Activated T-cell treated with anti-CD3 and anti-CD28 coated beads, Interleukin-2, amount 50 U/mL, for 24 hours (primary cell): ENCODE measurements around the gene PTAR1.

Source experiments
- DNase-seq: peaks from one replicate; pipeline ENCODE4 v3.0.0-alpha.2; 2020
- H3K27ac Mint-ChIP-seq: 2 replicates; pipeline ENCODE4 v1.8.0; 2020; ENCODE audit warnings: mild to moderate bottlenecking, mixed read lengths
- H3K27me3 Mint-ChIP-seq: 2 replicates; pipeline ENCODE4 v1.8.0; 2020; ENCODE audit warnings: mixed read lengths
- H3K36me3 Mint-ChIP-seq: 2 replicates; pipeline ENCODE4 v1.8.0; 2020; ENCODE audit warnings: low read depth, mixed read lengths
- H3K4me1 Mint-ChIP-seq: 2 replicates; pipeline ENCODE4 v1.8.0; 2020; ENCODE audit warnings: low read depth, mixed read lengths
- H3K4me3 Mint-ChIP-seq: 2 replicates; pipeline ENCODE4 v1.8.0; 2020; ENCODE audit warnings: mild to moderate bottlenecking, moderate library complexity, mixed read lengths
- H3K9me3 Mint-ChIP-seq: 2 replicates; pipeline ENCODE4 v1.8.0; 2020; ENCODE audit warnings: mixed read lengths

The PTAR1 gene

DNA sequence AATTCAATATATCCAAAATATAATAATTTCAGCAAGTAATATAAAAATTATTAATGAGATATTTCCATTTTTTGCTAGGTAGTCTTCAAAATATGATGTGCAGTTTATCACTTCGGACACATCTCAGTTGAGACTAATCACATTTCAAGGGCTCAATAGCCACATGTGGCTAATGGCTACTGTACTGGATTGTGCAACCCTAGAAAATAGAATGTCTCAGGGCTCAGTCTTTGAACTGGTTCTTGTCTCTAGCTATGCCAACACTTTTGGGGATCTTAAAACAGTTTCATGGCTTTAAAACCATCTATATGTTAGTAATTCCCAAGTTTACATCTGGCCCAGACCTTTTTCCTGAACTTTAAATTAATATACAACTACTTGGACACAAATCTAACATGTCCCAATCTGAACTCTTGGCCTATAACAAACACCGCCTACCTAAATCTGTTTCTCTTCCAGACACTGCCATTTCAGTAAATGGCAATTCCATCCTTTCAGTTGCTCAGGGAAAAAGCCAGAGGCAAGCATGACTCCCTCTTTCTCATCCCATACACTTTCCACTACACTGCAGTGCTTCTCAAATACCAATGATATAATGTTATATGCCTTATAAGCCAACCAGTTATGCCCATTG is 18.8 kb downstream of the PTAR1 start:
- H3K4me3 Mint-ChIP-seq, result no peak overlapping the region
- H3K9me3 Mint-ChIP-seq, result no peaks in the 10 kb centered on the region
- peaks cover 80% of the 10 kb centered on the region for H3K36me3 Mint-ChIP-seq
- H3K27me3 Mint-ChIP-seq, result no peaks in the 10 kb centered on the region
- DNase-seq, result no peak
- no peak overlapping the region for H3K27ac Mint-ChIP-seq
- H3K4me1 Mint-ChIP-seq, result peaks cover 16% of the 10 kb centered on the region

DNA sequence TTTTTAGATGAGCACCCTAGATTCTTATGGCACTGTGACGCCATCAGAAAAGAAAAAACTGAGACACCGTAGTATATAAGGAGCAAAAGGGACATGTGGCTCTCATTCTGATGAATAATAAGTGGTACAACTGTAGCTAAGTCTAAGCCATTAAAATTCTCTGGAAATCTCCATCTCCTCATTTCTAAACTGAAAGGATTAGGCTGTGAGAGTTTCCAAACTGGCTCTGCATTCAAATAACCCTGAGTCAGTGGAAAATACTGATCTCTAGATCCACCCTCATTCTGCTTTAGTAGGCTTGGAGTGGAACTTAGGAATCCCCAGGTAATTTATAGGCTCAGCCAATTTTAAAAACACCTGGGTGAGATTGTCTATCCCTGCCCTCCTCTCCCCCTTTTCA is 28.5 kb downstream of the PTAR1 start:
- H3K36me3 Mint-ChIP-seq, result peaks cover 74% of the 10 kb centered on the region
- no peaks in the 10 kb centered on the region for H3K9me3 Mint-ChIP-seq
- DNase-seq, result no peak
- peak overlapping the region; percentile 70 for H3K27ac Mint-ChIP-seq
- no peaks in the 10 kb centered on the region for H3K27me3 Mint-ChIP-seq
- no peak overlapping the region for H3K4me3 Mint-ChIP-seq
- peaks cover 28% of the 10 kb centered on the region for H3K4me1 Mint-ChIP-seq

DNA sequence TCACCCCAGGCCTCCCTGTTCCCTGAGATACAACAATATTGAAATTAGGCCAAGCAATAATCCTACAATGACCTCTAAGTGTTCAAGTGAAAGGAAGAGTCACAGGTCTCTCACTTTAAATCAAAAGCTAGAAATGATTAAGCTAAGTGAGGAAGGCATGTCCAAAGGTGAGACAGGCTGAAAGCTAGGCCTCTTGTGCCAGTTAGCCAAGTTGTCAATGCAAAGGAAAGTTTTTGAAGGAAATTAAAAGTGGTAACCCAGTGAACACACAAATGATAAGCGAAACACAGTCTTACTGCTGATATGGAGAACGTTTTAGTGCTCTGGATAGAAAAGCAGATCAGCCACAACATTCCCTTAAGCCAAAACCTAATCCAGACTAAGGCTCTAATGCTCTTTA is 39.8 kb downstream of the PTAR1 start:
- Mint-ChIP-seq H3K4me1 (no peaks in the 10 kb centered on the region), H3K4me3 (no peak overlapping the region), H3K9me3 (no peaks in the 10 kb centered on the region), H3K36me3 (peaks cover 90% of the 10 kb centered on the region), H3K27me3 (no peaks in the 10 kb centered on the region), H3K27ac (peak overlapping the region; percentile 31)
- no peak for DNase-seq

DNA sequence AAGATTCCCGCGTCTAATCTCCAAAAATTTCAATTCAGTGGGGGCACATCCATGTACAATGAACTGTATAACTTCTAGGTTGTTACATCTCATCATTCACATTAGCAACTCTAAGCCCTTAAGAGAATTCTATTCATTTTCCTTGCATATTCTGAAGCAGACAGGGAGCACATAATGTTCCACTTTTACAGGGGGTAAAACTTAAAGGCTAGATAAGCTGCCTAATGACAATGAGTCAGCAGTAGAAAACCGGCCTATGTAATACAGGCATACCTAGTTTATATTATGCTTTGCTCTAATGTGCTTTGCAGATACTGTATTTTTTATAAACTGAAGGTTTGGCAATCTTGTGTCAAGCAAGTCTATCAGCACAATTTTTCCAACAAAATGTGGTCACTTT is 40.4 kb downstream of the PTAR1 start:
- H3K36me3 Mint-ChIP-seq, result peaks cover 89% of the 10 kb centered on the region
- no peak overlapping the region for H3K27ac Mint-ChIP-seq
- no peaks in the 10 kb centered on the region for H3K27me3 Mint-ChIP-seq
- DNase-seq, result no peak
- H3K4me1 Mint-ChIP-seq, result no peaks in the 10 kb centered on the region
- H3K9me3 Mint-ChIP-seq, result no peaks in the 10 kb centered on the region
- no peak overlapping the region for H3K4me3 Mint-ChIP-seq

DNA sequence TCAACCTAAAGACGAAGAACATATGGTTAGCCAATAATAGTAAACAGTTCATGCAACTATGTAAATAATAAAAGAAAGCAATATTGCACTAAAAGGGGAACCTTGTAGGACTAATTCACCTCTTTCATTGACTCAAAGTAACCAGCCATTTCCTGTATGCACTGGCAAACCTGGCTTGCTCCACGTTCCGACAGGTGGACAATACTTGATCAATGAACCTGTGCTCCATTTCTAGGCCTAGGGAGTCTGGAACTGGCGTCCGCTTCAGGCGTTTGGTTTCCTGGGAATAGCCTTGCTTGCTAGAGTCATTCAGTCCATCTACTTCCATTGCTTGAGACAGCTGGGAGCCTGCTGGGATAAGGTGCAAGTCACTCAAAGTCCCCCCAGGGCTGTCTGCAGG is 41.6 kb downstream of the PTAR1 start:
- Mint-ChIP-seq H3K36me3 (peaks cover 89% of the 10 kb centered on the region), H3K4me3 (no peak overlapping the region), H3K4me1 (no peaks in the 10 kb centered on the region), H3K27ac (no peak overlapping the region), H3K9me3 (no peaks in the 10 kb centered on the region), H3K27me3 (no peaks in the 10 kb centered on the region)
- DNase-seq, result no peak

DNA sequence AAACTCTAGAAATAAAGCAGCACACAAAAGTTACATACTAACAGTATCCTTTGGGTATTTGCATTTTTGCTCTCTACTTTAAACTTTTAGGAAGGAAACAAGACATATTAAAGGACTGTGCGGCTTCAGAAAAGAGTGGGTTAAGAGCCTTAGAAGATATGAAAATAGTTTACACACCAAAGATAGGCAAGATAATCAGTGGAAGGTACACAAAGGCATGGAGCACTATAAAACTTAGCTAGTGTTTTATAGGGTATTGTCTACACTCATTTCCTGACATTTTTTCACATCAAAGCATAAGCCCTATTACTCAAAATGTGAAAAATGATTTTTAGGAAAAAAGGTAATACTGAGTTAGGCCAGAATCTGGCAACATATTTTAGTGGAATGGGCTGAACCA is 44.0 kb downstream of the PTAR1 start:
- Mint-ChIP-seq H3K9me3 (no peaks in the 10 kb centered on the region), H3K27ac (no peak overlapping the region), H3K36me3 (peaks cover 85% of the 10 kb centered on the region), H3K4me3 (no peak overlapping the region), H3K4me1 (no peaks in the 10 kb centered on the region), H3K27me3 (no peaks in the 10 kb centered on the region)
- no peak for DNase-seq

DNA sequence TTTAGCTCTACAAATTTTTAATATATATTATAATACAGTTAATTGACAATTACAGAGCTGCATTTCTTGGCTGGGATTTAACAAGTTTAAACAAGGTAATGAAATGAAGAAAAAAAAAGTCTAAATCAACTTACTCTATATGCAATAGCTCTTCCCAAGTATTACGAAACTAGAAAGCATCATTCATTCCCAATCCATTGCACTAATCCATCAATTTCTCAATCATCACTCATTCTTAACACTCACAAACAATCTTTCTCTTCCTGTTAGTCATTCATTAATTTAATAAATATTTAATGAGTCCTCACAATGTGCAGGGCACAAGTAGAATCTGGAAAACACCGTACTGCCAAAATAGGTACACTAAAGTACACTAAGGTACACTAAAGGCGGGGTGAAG is 44.7 kb downstream of the PTAR1 start:
- H3K9me3 Mint-ChIP-seq, result no peaks in the 10 kb centered on the region
- no peak overlapping the region for H3K27ac Mint-ChIP-seq
- H3K4me3 Mint-ChIP-seq, result no peak overlapping the region
- H3K36me3 Mint-ChIP-seq, result peaks cover 85% of the 10 kb centered on the region
- no peaks in the 10 kb centered on the region for H3K27me3 Mint-ChIP-seq
- no peaks in the 10 kb centered on the region for H3K4me1 Mint-ChIP-seq
- DNase-seq, result no peak

DNA sequence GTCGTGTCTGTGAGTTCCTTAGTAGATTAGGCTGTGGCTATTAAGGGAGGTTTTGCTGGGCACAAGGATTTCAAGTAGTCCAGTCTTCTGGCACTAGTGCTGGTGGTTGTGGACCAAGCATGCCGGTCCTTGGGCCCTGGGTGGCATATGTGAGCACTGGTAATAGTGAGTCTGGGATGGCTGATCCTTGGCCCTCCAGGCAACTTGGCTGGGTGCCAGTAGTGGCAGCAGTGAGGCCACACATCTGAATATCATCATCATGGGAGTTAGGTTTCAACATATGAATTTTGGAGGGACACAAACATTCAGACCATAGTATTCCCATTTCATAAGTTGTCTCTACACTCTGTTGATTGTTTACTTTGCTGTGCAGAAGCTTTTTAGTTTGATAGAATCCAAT is 62.3 kb downstream of the PTAR1 start:
- Mint-ChIP-seq H3K27me3 (peaks cover 12% of the 10 kb centered on the region), H3K4me1 (no peaks in the 10 kb centered on the region), H3K27ac (no peak overlapping the region), H3K36me3 (no peaks in the 10 kb centered on the region), H3K9me3 (peaks cover 29% of the 10 kb centered on the region), H3K4me3 (no peak overlapping the region)
- no peak for DNase-seq

DNA sequence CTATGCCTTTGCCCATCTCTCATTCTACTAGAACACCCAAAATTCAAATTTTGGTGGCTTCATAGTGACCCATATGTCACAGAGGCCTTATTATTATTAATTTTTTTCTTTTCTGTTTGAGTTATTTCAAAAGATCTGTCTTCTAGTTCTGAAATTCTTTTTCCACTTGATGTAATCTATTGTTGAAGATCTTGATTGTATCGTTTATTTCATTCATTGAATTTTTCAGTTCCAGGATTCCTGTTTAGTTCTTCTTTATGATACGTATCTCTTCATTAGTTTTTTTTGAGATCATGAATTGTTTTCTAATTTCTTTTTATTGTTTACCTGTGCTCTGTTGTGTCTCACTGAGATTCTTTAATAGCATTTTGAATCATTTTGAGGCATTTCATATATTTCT is 63.0 kb downstream of the PTAR1 start:
- H3K9me3 Mint-ChIP-seq, result peaks cover 28% of the 10 kb centered on the region
- H3K4me1 Mint-ChIP-seq, result no peaks in the 10 kb centered on the region
- H3K4me3 Mint-ChIP-seq, result no peak overlapping the region
- no peak overlapping the region for H3K27ac Mint-ChIP-seq
- peaks cover 16% of the 10 kb centered on the region for H3K27me3 Mint-ChIP-seq
- DNase-seq, result no peak
- no peaks in the 10 kb centered on the region for H3K36me3 Mint-ChIP-seq

DNA sequence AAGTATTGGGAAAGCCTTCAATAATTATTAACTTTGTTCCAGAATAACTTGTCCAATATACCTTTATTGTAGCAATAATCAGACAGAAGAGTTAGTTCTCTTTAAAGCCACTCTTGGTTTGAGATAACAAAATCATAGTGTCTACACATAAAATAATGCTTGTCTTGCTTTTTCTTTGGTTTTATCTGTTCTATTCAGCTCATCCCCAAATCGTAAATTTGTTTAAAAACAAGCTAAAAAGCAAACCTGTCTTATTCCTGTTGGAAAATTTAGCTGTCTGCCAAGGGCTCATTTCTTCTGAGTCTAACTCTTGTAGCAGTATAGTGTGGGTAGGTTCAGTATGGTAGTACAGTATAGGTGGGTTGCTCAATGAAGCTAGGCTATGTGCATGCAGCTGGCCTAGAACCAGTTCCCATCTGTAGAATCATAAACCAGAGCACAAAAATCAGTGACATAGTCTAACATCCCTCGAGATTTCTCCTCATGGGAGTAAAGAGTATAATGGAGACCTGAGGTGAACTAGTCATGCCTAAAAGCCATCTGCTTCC is 69.7 kb downstream of the PTAR1 start:
- Mint-ChIP-seq H3K4me3 (no peak overlapping the region), H3K36me3 (no peaks in the 10 kb centered on the region), H3K27ac (no peak overlapping the region), H3K27me3 (peaks cover 22% of the 10 kb centered on the region), H3K4me1 (no peaks in the 10 kb centered on the region), H3K9me3 (peaks cover 5% of the 10 kb centered on the region)
- DNase-seq, result no peak

DNA sequence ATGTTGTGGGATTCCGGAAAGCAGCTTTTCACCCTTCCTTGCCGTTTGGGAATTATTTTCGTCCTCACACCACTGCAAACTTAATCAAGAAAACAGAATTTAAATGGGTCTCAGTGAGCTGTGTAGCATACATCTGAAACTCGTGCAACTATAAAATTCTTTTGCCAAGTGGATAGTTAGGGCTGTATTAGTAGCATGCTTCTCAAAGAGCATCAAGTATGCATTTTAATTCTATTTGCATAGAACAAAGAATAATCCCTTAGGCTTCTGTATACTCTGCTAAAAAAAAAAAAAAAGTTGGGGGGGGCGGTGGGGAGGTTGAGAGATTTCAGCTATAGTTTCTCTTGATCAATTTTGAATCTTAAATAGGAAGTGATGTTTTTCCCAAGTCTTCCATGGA is 75.9 kb downstream of the PTAR1 start:
- no peak overlapping the region for H3K27ac Mint-ChIP-seq
- H3K4me1 Mint-ChIP-seq, result no peaks in the 10 kb centered on the region
- H3K27me3 Mint-ChIP-seq, result peaks cover 20% of the 10 kb centered on the region
- no peak overlapping the region for H3K4me3 Mint-ChIP-seq
- H3K36me3 Mint-ChIP-seq, result no peaks in the 10 kb centered on the region
- no peaks in the 10 kb centered on the region for H3K9me3 Mint-ChIP-seq
- no peak for DNase-seq

DNA sequence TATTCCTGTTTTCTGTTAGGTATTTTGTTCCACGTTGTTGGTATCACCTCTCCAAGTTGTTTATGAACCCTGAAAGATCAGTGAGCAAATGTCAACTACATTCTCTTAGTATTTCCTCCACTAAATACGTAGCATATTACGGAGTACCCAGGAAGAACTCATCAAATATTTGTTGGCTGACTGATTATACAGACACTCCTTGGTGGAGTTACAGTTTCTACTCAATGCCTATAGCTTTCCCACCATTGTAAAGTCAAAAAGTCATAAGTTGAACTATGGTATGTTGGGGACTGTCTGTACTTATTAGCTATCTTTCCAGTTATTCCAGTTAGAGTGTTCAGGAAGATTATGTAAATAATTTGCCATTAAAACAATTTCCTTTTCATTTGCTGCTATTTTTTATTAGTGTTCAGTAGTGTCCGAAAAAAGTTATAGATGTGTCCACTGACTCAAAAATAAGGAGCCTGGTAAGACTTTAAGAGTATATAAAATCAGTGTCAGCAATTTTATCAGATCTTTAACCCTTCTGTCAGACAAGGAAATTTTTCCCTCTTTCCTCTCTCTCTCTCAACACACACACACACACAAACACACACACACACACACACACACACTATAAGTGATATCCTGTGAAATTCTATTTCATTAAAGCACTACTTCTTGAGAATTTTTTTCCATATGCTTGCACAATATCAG is 80.8 kb downstream of the PTAR1 start:
- Mint-ChIP-seq H3K4me3 (no peak overlapping the region), H3K4me1 (peaks cover 7% of the 10 kb centered on the region), H3K27ac (no peak overlapping the region), H3K9me3 (no peaks in the 10 kb centered on the region), H3K36me3 (no peaks in the 10 kb centered on the region), H3K27me3 (peaks cover 25% of the 10 kb centered on the region)
- no peak for DNase-seq

DNA sequence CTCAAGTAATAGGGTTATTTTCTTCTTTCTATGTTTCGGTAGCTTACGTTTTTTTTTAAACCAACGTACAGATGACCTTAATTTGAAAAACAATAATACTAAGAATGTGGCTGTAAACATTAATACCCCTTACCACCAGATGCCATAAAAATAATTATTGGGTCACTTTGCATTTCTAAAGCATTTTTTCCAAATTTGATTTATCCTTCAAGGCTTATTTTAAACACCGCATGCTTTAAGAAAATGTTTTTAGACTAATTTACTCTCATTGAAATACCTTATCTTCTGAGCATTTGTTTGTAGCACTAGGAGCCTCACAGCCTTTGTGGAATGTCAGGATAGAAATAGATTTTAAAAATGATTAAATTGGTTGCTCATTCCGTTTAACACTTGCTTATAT is 81.9 kb downstream of the PTAR1 start:
- peaks cover 27% of the 10 kb centered on the region for H3K27me3 Mint-ChIP-seq
- no peak overlapping the region for H3K4me3 Mint-ChIP-seq
- H3K36me3 Mint-ChIP-seq, result no peaks in the 10 kb centered on the region

DNA sequence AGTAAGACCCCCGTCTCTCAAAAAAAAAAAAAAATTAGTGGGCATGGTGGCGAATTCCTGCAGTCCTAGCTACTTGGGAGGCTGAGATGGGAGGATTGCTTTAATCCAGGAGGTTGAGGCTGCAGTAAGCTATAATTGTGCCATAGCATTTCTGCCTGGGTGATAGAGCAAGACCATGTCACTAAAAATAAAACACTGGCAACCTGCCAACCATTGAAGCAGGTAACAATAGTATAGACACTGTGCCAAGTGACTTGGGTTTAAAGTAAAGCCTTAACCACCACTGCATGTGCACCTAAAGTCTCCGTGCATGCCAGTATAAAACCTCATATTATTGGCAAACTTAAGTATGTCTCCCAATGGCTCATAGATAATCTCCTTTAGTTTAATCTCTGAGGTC is 84.2 kb downstream of the PTAR1 start:
- Mint-ChIP-seq H3K36me3 (no peaks in the 10 kb centered on the region), H3K4me1 (peaks cover 17% of the 10 kb centered on the region), H3K27me3 (peaks cover 41% of the 10 kb centered on the region)

More for the DNA sequence above, 81.9 kb downstream of the PTAR1 start:
- peaks cover 11% of the 10 kb centered on the region for H3K4me1 Mint-ChIP-seq
- no peaks in the 10 kb centered on the region for H3K9me3 Mint-ChIP-seq
- no peak overlapping the region for H3K27ac Mint-ChIP-seq
- DNase-seq, result no peak

DNA sequence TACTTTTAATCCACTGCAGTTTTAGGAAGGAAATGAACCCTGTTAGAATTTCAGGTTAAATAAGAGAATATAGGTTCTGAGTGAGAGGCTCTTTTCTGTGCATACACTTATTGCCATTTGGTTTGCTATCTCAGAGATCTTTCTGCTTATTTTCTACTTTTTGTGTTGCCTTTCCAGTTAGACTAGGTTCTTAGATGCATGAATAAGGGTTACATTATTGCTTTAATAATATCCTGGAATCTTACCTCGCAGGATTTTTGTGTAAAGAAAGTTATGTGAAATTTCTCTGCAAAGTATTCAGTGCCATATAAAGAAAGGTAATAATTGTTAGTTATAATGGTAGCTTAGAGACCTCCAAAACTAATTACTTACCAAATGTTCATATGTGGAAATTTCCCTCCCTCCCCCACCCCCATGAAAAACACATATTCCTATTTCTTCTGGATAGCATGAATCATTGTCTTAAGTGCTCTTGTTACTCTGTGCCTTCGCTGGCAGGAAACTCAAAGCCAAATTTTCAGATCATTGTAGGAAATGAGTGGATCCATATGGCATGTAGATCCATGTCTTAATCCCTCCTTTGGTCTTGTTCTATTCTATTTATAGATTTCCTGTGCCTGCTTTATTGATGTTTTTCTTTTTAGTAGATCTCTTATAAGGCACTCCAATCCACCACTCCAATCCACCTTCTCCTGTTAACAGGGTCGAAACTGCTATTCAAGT is 84.9 kb downstream of the PTAR1 start:
- Mint-ChIP-seq H3K4me1 (peaks cover 17% of the 10 kb centered on the region), H3K9me3 (no peaks in the 10 kb centered on the region), H3K27me3 (peaks cover 45% of the 10 kb centered on the region), H3K4me3 (no peak overlapping the region), H3K27ac (no peak overlapping the region), H3K36me3 (no peaks in the 10 kb centered on the region)
- no peak for DNase-seq

More for the DNA sequence above, 84.2 kb downstream of the PTAR1 start:
- Mint-ChIP-seq H3K9me3 (no peaks in the 10 kb centered on the region), H3K27ac (no peak overlapping the region), H3K4me3 (no peak overlapping the region)
- DNase-seq, result no peak
